Activated T-helper 17 cell treated with anti-CD3 and anti-CD28 coated beads, Interleukin-2, amount 50 U/mL, for 72 hours (primary cell): ENCODE data around the gene CACNA1C. TPM values are rescaled to one million over a fixed set of nuclear protein-coding genes. Genes with fewer than 3 reads are reported as not detected.

ENCODE experiments used
- ATAC-seq: fragments of 150-1000 bp; cut with Tn5 transposase; replicated peaks from 2 replicates; pipeline ENCODE4 v1.10.0; 2021; ENCODE audit warnings: mild to moderate bottlenecking, moderate library complexity
- H3K27ac Mint-ChIP-seq: one replicate; pipeline ENCODE4 v1.8.0; 2022; ENCODE audit warnings: mixed read lengths
- H3K27me3 Mint-ChIP-seq: one replicate; pipeline ENCODE4 v1.8.0; 2022; ENCODE audit warnings: mixed read lengths
- H3K36me3 Mint-ChIP-seq: one replicate; pipeline ENCODE4 v1.8.0; 2022; ENCODE audit warnings: low read depth, mild to moderate bottlenecking, mixed read lengths
- H3K4me1 Mint-ChIP-seq: one replicate; pipeline ENCODE4 v1.8.0; 2022; ENCODE audit warnings: mixed read lengths
- H3K4me3 Mint-ChIP-seq: one replicate; pipeline ENCODE4 v1.8.0; 2022; ENCODE audit warnings: mild to moderate bottlenecking, mixed read lengths
- H3K9me3 Mint-ChIP-seq: one replicate; pipeline ENCODE4 v1.8.0; 2022; ENCODE audit warnings: mixed read lengths
- total RNA-seq, 2 donors: library from RNA; stranded (reverse); gene quantifications; one replicate each; pipeline ENCODE4 v1.2.3, GENCODE V29; 2022

CACNA1C gene
- total RNA-seq, 2 donors from 2014 or later = 0.04 to 0.21 TPM

GRCh38 chr12:2144951-2145350, 92.2 kb downstream of the CACNA1C start:
- peaks cover 32% of the 10 kb centered on the region for H3K27me3 Mint-ChIP-seq
- no peak for ATAC-seq
- H3K4me3 Mint-ChIP-seq = no peak overlapping the region
- no peak overlapping the region for H3K27ac Mint-ChIP-seq
- H3K9me3 Mint-ChIP-seq = no peaks in the 10 kb centered on the region
- no peaks in the 10 kb centered on the region for H3K36me3 Mint-ChIP-seq
- H3K4me1 Mint-ChIP-seq = no peaks in the 10 kb centered on the region

GRCh38 chr12:2145433-2145998, 92.7 kb downstream of the CACNA1C start:
- ATAC-seq = no peak
- Mint-ChIP-seq H3K27me3 (peaks cover 35% of the 10 kb centered on the region), H3K9me3 (no peaks in the 10 kb centered on the region), H3K4me1 (no peaks in the 10 kb centered on the region), H3K27ac (no peak overlapping the region), H3K4me3 (no peak overlapping the region), H3K36me3 (no peaks in the 10 kb centered on the region)

GRCh38 chr12:2147335-2147734, 94.5 kb downstream of the CACNA1C start:
- Mint-ChIP-seq H3K27ac (no peak overlapping the region), H3K4me3 (no peak overlapping the region), H3K36me3 (no peaks in the 10 kb centered on the region), H3K27me3 (peaks cover 31% of the 10 kb centered on the region), H3K4me1 (no peaks in the 10 kb centered on the region), H3K9me3 (no peaks in the 10 kb centered on the region)
- no peak for ATAC-seq

- Mint-ChIP-seq H3K4me3 (no peak overlapping the region), H3K27me3 (peaks cover 34% of the 10 kb centered on the region), H3K9me3 (no peaks in the 10 kb centered on the region), H3K36me3 (no peaks in the 10 kb centered on the region), H3K4me1 (no peaks in the 10 kb centered on the region), H3K27ac (no peak overlapping the region)
- no peak for ATAC-seq
Observed at GRCh38 chr12:2149091-2149490, 96.3 kb downstream of the CACNA1C start.

GRCh38 chr12:2150833-2151232, 98.0 kb downstream of the CACNA1C start:
- Mint-ChIP-seq H3K4me1 (no peaks in the 10 kb centered on the region), H3K9me3 (no peaks in the 10 kb centered on the region), H3K27ac (no peak overlapping the region), H3K36me3 (no peaks in the 10 kb centered on the region), H3K4me3 (no peak overlapping the region), H3K27me3 (peaks cover 43% of the 10 kb centered on the region)
- ATAC-seq = no peak

GRCh38 chr12:2151391-2151790, 98.6 kb downstream of the CACNA1C start:
- no peak overlapping the region for H3K4me3 Mint-ChIP-seq
- no peaks in the 10 kb centered on the region for H3K36me3 Mint-ChIP-seq
- H3K27ac Mint-ChIP-seq = no peak overlapping the region
- H3K27me3 Mint-ChIP-seq = peaks cover 44% of the 10 kb centered on the region
- no peak for ATAC-seq
- no peaks in the 10 kb centered on the region for H3K9me3 Mint-ChIP-seq
- no peaks in the 10 kb centered on the region for H3K4me1 Mint-ChIP-seq

- Mint-ChIP-seq H3K9me3 (no peaks in the 10 kb centered on the region), H3K36me3 (no peaks in the 10 kb centered on the region), H3K27ac (no peak overlapping the region), H3K4me3 (no peak overlapping the region), H3K4me1 (no peaks in the 10 kb centered on the region), H3K27me3 (peaks cover 40% of the 10 kb centered on the region)
- ATAC-seq = peak; percentile 96
Observed at GRCh38 chr12:2152134-2152533, 99.3 kb downstream of the CACNA1C start.

- no peak overlapping the region for H3K4me3 Mint-ChIP-seq
- H3K27me3 Mint-ChIP-seq = peaks cover 36% of the 10 kb centered on the region
- ATAC-seq = no peak
- no peaks in the 10 kb centered on the region for H3K9me3 Mint-ChIP-seq
- no peaks in the 10 kb centered on the region for H3K4me1 Mint-ChIP-seq
- no peak overlapping the region for H3K27ac Mint-ChIP-seq
- H3K36me3 Mint-ChIP-seq = no peaks in the 10 kb centered on the region
Observed at GRCh38 chr12:2154050-2154449, 101.3 kb downstream of the CACNA1C start.

GRCh38 chr12:2154521-2154920, 101.7 kb downstream of the CACNA1C start:
- H3K27me3 Mint-ChIP-seq = peaks cover 33% of the 10 kb centered on the region
- no peak for ATAC-seq
- no peak overlapping the region for H3K4me3 Mint-ChIP-seq
- no peaks in the 10 kb centered on the region for H3K36me3 Mint-ChIP-seq
- no peaks in the 10 kb centered on the region for H3K9me3 Mint-ChIP-seq
- no peak overlapping the region for H3K27ac Mint-ChIP-seq
- H3K4me1 Mint-ChIP-seq = no peaks in the 10 kb centered on the region

GRCh38 chr12:2156333-2156732, 103.5 kb downstream of the CACNA1C start:
- H3K27ac Mint-ChIP-seq = no peak overlapping the region
- H3K4me3 Mint-ChIP-seq = no peak overlapping the region
- H3K9me3 Mint-ChIP-seq = no peaks in the 10 kb centered on the region
- no peaks in the 10 kb centered on the region for H3K4me1 Mint-ChIP-seq
- no peaks in the 10 kb centered on the region for H3K36me3 Mint-ChIP-seq
- no peak for ATAC-seq
- peaks cover 25% of the 10 kb centered on the region for H3K27me3 Mint-ChIP-seq

GRCh38 chr12:2160043-2160442, 107.3 kb downstream of the CACNA1C start:
- H3K27me3 Mint-ChIP-seq = peaks cover 21% of the 10 kb centered on the region
- no peak for ATAC-seq
- H3K4me1 Mint-ChIP-seq = no peaks in the 10 kb centered on the region
- H3K36me3 Mint-ChIP-seq = no peaks in the 10 kb centered on the region
- no peak overlapping the region for H3K27ac Mint-ChIP-seq
- no peak overlapping the region for H3K4me3 Mint-ChIP-seq
- no peaks in the 10 kb centered on the region for H3K9me3 Mint-ChIP-seq

GRCh38 chr12:2161473-2161872, 108.7 kb downstream of the CACNA1C start:
- no peak for ATAC-seq
- no peaks in the 10 kb centered on the region for H3K36me3 Mint-ChIP-seq
- no peaks in the 10 kb centered on the region for H3K4me1 Mint-ChIP-seq
- no peak overlapping the region for H3K27ac Mint-ChIP-seq
- H3K27me3 Mint-ChIP-seq = peaks cover 16% of the 10 kb centered on the region
- peaks cover 7% of the 10 kb centered on the region for H3K9me3 Mint-ChIP-seq
- H3K4me3 Mint-ChIP-seq = no peak overlapping the region

- no peaks in the 10 kb centered on the region for H3K4me1 Mint-ChIP-seq
- H3K9me3 Mint-ChIP-seq = peaks cover 21% of the 10 kb centered on the region
- no peak overlapping the region for H3K4me3 Mint-ChIP-seq
- H3K27ac Mint-ChIP-seq = no peak overlapping the region
- ATAC-seq = no peak
- H3K36me3 Mint-ChIP-seq = no peaks in the 10 kb centered on the region
- peaks cover 21% of the 10 kb centered on the region for H3K27me3 Mint-ChIP-seq
Observed at GRCh38 chr12:2163177-2163941, 110.6 kb downstream of the CACNA1C start.

- peaks cover 23% of the 10 kb centered on the region for H3K27me3 Mint-ChIP-seq
- H3K27ac Mint-ChIP-seq = no peak overlapping the region
- H3K9me3 Mint-ChIP-seq = peaks cover 24% of the 10 kb centered on the region
Observed at GRCh38 chr12:2165021-2165420, 112.2 kb downstream of the CACNA1C start.

GRCh38 chr12:2165927-2166326, 113.1 kb downstream of the CACNA1C start:
- Mint-ChIP-seq H3K9me3 (peaks cover 24% of the 10 kb centered on the region), H3K27ac (no peak overlapping the region), H3K4me1 (no peaks in the 10 kb centered on the region), H3K27me3 (peaks cover 26% of the 10 kb centered on the region), H3K36me3 (no peaks in the 10 kb centered on the region), H3K4me3 (no peak overlapping the region)
- no peak for ATAC-seq

More at GRCh38 chr12:2165021-2165420, 112.2 kb downstream of the CACNA1C start:
- no peak for ATAC-seq
- H3K36me3 Mint-ChIP-seq = no peaks in the 10 kb centered on the region
- H3K4me3 Mint-ChIP-seq = no peak overlapping the region
- H3K4me1 Mint-ChIP-seq = no peaks in the 10 kb centered on the region
